Renal cortical epithelial cell (primary cell): Measurements from ENCODE around the gene MPG. TPM values are rescaled to one million over a fixed set of nuclear protein-coding genes. Genes with fewer than 3 reads are reported as not detected.

Source experiments
- DNase-seq: peaks from one replicate; pipeline ENCODE4 v3.0.0-alpha.2; 2011; ENCODE audit warnings: low read depth
- total RNA-seq: library from RNA; depleted of rRNA; stranded (reverse); fragments of >200 nt; gene quantifications from 2 replicates; pipeline ENCODE4 v1.2.3, GENCODE V29; 2014

The MPG gene
- total RNA-seq, 1 donor from 2014 or later: 49.3 TPM

GRCh38 chr16:83781-84615 lies 6.0 kb downstream of the MPG start:
- DNase-seq: no peak

- DNase-seq: peak; percentile 93
These were observed 6.8 kb downstream of the MPG start for GRCh38 chr16:84718-85406.

GRCh38 chr16:85407-85782 lies 7.4 kb downstream of the MPG start:
- no peak for DNase-seq

GRCh38 chr16:85865-86264 lies 7.8 kb downstream of the MPG start:
- no peak for DNase-seq

GRCh38 chr16:86483-86952 lies 8.5 kb downstream of the MPG start:
- no peak for DNase-seq

- no peak for DNase-seq
These were observed 10.6 kb downstream of the MPG start for GRCh38 chr16:88613-89012.

GRCh38 chr16:89391-90302 lies 11.6 kb downstream of the MPG start:
- no peak for DNase-seq

GRCh38 chr16:91484-91883 lies 13.5 kb downstream of the MPG start:
- no peak for DNase-seq

GRCh38 chr16:92431-93339 lies 14.7 kb downstream of the MPG start:
- no peak for DNase-seq

- no peak for DNase-seq
These were observed 16.9 kb downstream of the MPG start for GRCh38 chr16:94918-95265.

- peak; percentile 75 for DNase-seq
These were observed 18.9 kb downstream of the MPG start for GRCh38 chr16:96935-97381.

GRCh38 chr16:97822-98221 lies 19.8 kb downstream of the MPG start:
- DNase-seq: no peak

GRCh38 chr16:100989-101388 lies 23.0 kb downstream of the MPG start:
- no peak for DNase-seq

GRCh38 chr16:101586-101985 lies 23.6 kb downstream of the MPG start:
- peak; percentile 27 for DNase-seq

- DNase-seq: peak; percentile 59
These were observed 24.2 kb downstream of the MPG start for GRCh38 chr16:102060-102855.

- no peak for DNase-seq
These were observed 26.3 kb downstream of the MPG start for GRCh38 chr16:104355-104754.

- DNase-seq: no peak
These were observed 26.9 kb downstream of the MPG start for GRCh38 chr16:104928-105327.

GRCh38 chr16:105521-105920 lies 27.5 kb downstream of the MPG start:
- no peak for DNase-seq

GRCh38 chr16:106623-107324 lies 28.7 kb downstream of the MPG start:
- peak; percentile 71 for DNase-seq
